HCT116 (cell line): ENCODE data around the gene RABEPK.

Source experiments
- CEBPB ChIP-seq: IDR thresholded peaks from 2 replicates; pipeline ENCODE4 v1.6.1; 2012; ENCODE audit warnings: low read depth
- CTCF ChIP-seq, 3 experiments: fragments of 200-600 bp in 1 of 3; sonication (generic) in 1 of 3; IDR thresholded peaks in 2 of 3; conservative IDR thresholded peaks in 1 of 3; 2 replicates each; pipeline ENCODE4 v1.5.1; 2012 to 2017; ENCODE audit warnings: low read depth in 2 of 3, low read length in 2 of 3, antibody characterized with exemption in 1 of 3, borderline replicate concordance in 1 of 3, control low read depth in 1 of 3, mild to moderate bottlenecking in 1 of 3, mixed read lengths in 1 of 3, mixed run types in 1 of 3, moderate library complexity in 1 of 3; ENCODE audit not compliant: insufficient read depth in 1 of 3
- EZH2 ChIP-seq: fragments of 200-600 bp; sonication (generic); IDR thresholded peaks from 2 replicates; pipeline ENCODE4 v1.6.1; 2017; ENCODE audit warnings: antibody characterized with exemption, mixed run types
- EZH2phosphoT487 ChIP-seq: fragments of 200-600 bp; IDR thresholded peaks from 2 replicates; pipeline ENCODE4 v1.6.1; 2018; ENCODE audit warnings: antibody characterized with exemption, borderline replicate concordance
- POLR2A ChIP-seq: IDR thresholded peaks from 2 replicates; pipeline ENCODE4 v1.7.0; 2011; ENCODE audit warnings: borderline replicate concordance; ENCODE audit not compliant: insufficient read depth, insufficient read length; ENCODE audit errors: extremely low read depth
- RAD21 ChIP-seq: IDR thresholded peaks from 2 replicates; pipeline ENCODE4 v1.6.1; 2012; ENCODE audit warnings: low read depth, mild to moderate bottlenecking
- SP1 ChIP-seq: IDR thresholded peaks from 2 replicates; pipeline ENCODE4 v1.6.1; 2012; ENCODE audit warnings: low read depth
- TCF7L2 ChIP-seq: IDR thresholded peaks from 2 replicates; pipeline ENCODE4 v1.7.0; 2011; ENCODE audit warnings: borderline replicate concordance, inconsistent platforms; ENCODE audit not compliant: insufficient read depth, insufficient read length; ENCODE audit errors: extremely low read depth
- ZNF274 ChIP-seq: fragments of 200-500 bp; sonication (Bioruptor generic); IDR thresholded peaks from 2 replicates; pipeline ENCODE4 v1.6.1; 2014; ENCODE audit warnings: mild to moderate bottlenecking, low read depth, low read length, inconsistent platforms
- TF ChIP-seq, protein P1 (sequence below): IDR thresholded peaks from 2 replicates; pipeline ENCODE4 v1.6.1; 2012; ENCODE audit warnings: low read depth

GRCh38 chr9:125189361-125190289, 10.7 kb upstream of the RABEPK start, which contains the start of gene PPP6C:
- TF ChIP-seq ZNF274 = no peak
- TF ChIP-seq RAD21 = no peak
- peak; percentile 93 for TF ChIP-seq SP1
- TF ChIP-seq POLR2A = peak; percentile 11
- no peak for TF ChIP-seq TCF7L2
- peak; percentile 50 to 70 (median 57); a peak in 5 of 6 replicates for TF ChIP-seq CTCF (IDR thresholded peaks at IDR 0.05 in 2 of 3, conservative IDR thresholded peaks at IDR 0.05 in 1 of 3; ENCODE audit: borderline replicate concordance in 1 of 3, insufficient read depth in 1 of 3, low read depth in 2 of 3, low read length in 2 of 3)
- no peak for TF ChIP-seq EZH2
- TF ChIP-seq, protein P1, sequence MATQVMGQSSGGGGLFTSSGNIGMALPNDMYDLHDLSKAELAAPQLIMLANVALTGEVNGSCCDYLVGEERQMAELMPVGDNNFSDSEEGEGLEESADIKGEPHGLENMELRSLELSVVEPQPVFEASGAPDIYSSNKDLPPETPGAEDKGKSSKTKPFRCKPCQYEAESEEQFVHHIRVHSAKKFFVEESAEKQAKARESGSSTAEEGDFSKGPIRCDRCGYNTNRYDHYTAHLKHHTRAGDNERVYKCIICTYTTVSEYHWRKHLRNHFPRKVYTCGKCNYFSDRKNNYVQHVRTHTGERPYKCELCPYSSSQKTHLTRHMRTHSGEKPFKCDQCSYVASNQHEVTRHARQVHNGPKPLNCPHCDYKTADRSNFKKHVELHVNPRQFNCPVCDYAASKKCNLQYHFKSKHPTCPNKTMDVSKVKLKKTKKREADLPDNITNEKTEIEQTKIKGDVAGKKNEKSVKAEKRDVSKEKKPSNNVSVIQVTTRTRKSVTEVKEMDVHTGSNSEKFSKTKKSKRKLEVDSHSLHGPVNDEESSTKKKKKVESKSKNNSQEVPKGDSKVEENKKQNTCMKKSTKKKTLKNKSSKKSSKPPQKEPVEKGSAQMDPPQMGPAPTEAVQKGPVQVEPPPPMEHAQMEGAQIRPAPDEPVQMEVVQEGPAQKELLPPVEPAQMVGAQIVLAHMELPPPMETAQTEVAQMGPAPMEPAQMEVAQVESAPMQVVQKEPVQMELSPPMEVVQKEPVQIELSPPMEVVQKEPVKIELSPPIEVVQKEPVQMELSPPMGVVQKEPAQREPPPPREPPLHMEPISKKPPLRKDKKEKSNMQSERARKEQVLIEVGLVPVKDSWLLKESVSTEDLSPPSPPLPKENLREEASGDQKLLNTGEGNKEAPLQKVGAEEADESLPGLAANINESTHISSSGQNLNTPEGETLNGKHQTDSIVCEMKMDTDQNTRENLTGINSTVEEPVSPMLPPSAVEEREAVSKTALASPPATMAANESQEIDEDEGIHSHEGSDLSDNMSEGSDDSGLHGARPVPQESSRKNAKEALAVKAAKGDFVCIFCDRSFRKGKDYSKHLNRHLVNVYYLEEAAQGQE = no peak
- TF ChIP-seq EZH2phosphoT487 = no peak
- TF ChIP-seq CEBPB = no peak; the same call in 1 of the 2 replicates
